Fibroblast of lung (primary cell): Measurements from ENCODE around the gene SDK1. TPM values are rescaled to one million over a fixed set of nuclear protein-coding genes. Genes with fewer than 3 reads are reported as not detected.

ENCODE experiments used
- DNase-seq, 2 donors: peaks; one replicate each; pipeline versions ENCODE4 v3.0.0 to v3.0.0-alpha.2; 2010; ENCODE audit warnings: low read depth in 2 of 2
- H2AFZ ChIP-seq: 2 replicates; pipeline ENCODE4 v1.5.1; 2012; ENCODE audit warnings: low read length, control low read depth, inconsistent platforms
- H3K27ac ChIP-seq: 2 replicates; pipeline ENCODE4 v1.5.1; 2011; ENCODE audit warnings: low read length, control low read depth; ENCODE audit not compliant: insufficient read depth
- H3K27me3 ChIP-seq: 2 replicates; pipeline ENCODE4 v1.5.1; 2011; ENCODE audit warnings: mild to moderate bottlenecking, low read length; ENCODE audit not compliant: control insufficient read depth, insufficient read depth
- H3K36me3 ChIP-seq: 2 replicates; pipeline ENCODE4 v1.5.1; 2011; ENCODE audit warnings: low read length; ENCODE audit not compliant: control insufficient read depth, insufficient read depth
- H3K4me1 ChIP-seq: 2 replicates; pipeline ENCODE4 v1.5.1; 2011; ENCODE audit warnings: low read length; ENCODE audit not compliant: control insufficient read depth, insufficient read depth; ENCODE audit errors: extremely low read depth
- H3K4me2 ChIP-seq: 2 replicates; pipeline ENCODE4 v1.5.1; 2011; ENCODE audit warnings: low read length, control low read depth; ENCODE audit not compliant: insufficient read depth; ENCODE audit errors: extremely low read depth
- H3K4me3 ChIP-seq, 4 experiments: fragments of 200-600 bp in 1 of 4; sonication (generic) in 1 of 4; replicated peaks in 1 of 4; 2 replicates each; pipeline ENCODE4 v1.5.1; 2011 to 2016; ENCODE audit warnings: low read length in 4 of 4, low read depth in 3 of 4, mild to moderate bottlenecking in 3 of 4, control low read depth in 2 of 4, inconsistent platforms in 1 of 4, mixed read lengths in 1 of 4; ENCODE audit not compliant: insufficient read depth in 1 of 4; ENCODE audit errors: control extremely low read depth in 1 of 4
- H3K79me2 ChIP-seq: 2 replicates; pipeline ENCODE4 v1.5.1; 2012; ENCODE audit warnings: mild to moderate bottlenecking, low read length, inconsistent platforms; ENCODE audit not compliant: control insufficient read depth, insufficient read depth
- H3K9ac ChIP-seq: 2 replicates; pipeline ENCODE4 v1.5.1; 2011; ENCODE audit warnings: mild to moderate bottlenecking, low read length, control low read depth; ENCODE audit not compliant: insufficient read depth
- H3K9me3 ChIP-seq: 2 replicates; pipeline ENCODE4 v1.5.1; 2012; ENCODE audit warnings: low read depth, low read length; ENCODE audit not compliant: control insufficient read depth, insufficient read depth
- H4K20me1 ChIP-seq: 2 replicates; pipeline ENCODE4 v1.5.1; 2011; ENCODE audit warnings: low read length; ENCODE audit not compliant: control insufficient read depth, insufficient read depth; ENCODE audit errors: extremely low read depth
- CTCF ChIP-seq, 2 donors: IDR thresholded peaks in 1 of 2; conservative IDR thresholded peaks in 1 of 2; 1 replicate in 1 of 2; 2 replicates in 1 of 2; pipeline ENCODE4 v1.5.1; 2011 to 2012; ENCODE audit warnings: low read length in 2 of 2, control low read depth in 1 of 2, inconsistent platforms in 1 of 2, low read depth in 1 of 2, mild to moderate bottlenecking in 1 of 2
- EZH2 ChIP-seq: IDR thresholded peaks from 2 replicates; pipeline ENCODE4 v1.5.1; 2012; ENCODE audit warnings: low read length, control low read depth, mild to moderate bottlenecking; ENCODE audit errors: missing control alignments
- polyA plus RNA-seq, 2 donors: library from polyadenylated mRNA; depleted of rRNA in 1 of 2; stranded (reverse) in 1 of 2; unstranded in 1 of 2; fragments of >200 nt; gene quantifications; 2 replicates each; pipeline ENCODE4 v1.2.1, GENCODE V29; 2011 to 2012; ENCODE audit warnings: missing spikeins in 1 of 2
- total RNA-seq: library from RNA; depleted of rRNA; stranded (reverse); fragments of >200 nt; gene quantifications from 2 replicates; pipeline ENCODE4 v1.2.1, GENCODE V29; 2014

SDK1 gene
- total and polyA plus RNA-seq, 2 donors (not counting 1 experiment from before 2014, with no cell fraction given) = 1.0 to 8.6 TPM

GRCh38 chr7:4269746-4270145 is 968.7 kb downstream of the SDK1 start:
- H3K4me3 ChIP-seq = no peak overlapping the region
- TF ChIP-seq EZH2 = no peak
- TF ChIP-seq CTCF (conservative IDR thresholded peaks at IDR 0.05 in 1 of 2, IDR thresholded peaks at IDR 0.05 in 1 of 2; ENCODE audit: low read depth in 1 of 2, low read length in 2 of 2) = no peak
- no peaks in the 10 kb centered on the region for H3K4me1 ChIP-seq
- H3K27me3 ChIP-seq = no peaks in the 10 kb centered on the region
- H4K20me1 ChIP-seq = no peaks in the 10 kb centered on the region
- H3K4me2 ChIP-seq = no peak overlapping the region
- H3K79me2 ChIP-seq = no peaks in the 10 kb centered on the region
- DNase-seq = no peak
- no peak overlapping the region for H2AFZ ChIP-seq
- no peak overlapping the region for H3K9ac ChIP-seq
- H3K27ac ChIP-seq = no peak overlapping the region
- H3K9me3 ChIP-seq = no peaks in the 10 kb centered on the region
- H3K36me3 ChIP-seq = no peaks in the 10 kb centered on the region

GRCh38 chr7:4270268-4270667 is 969.2 kb downstream of the SDK1 start:
- no peaks in the 10 kb centered on the region for H3K36me3 ChIP-seq
- H3K79me2 ChIP-seq = no peaks in the 10 kb centered on the region
- H3K27ac ChIP-seq = no peak overlapping the region
- no peak overlapping the region for H3K9ac ChIP-seq
- H3K4me2 ChIP-seq = no peak overlapping the region
- no peak overlapping the region for H3K4me3 ChIP-seq
- no peaks in the 10 kb centered on the region for H3K4me1 ChIP-seq
- no peaks in the 10 kb centered on the region for H4K20me1 ChIP-seq
- no peak for DNase-seq
- H2AFZ ChIP-seq = no peak overlapping the region
- TF ChIP-seq EZH2 (no peak), CTCF (conservative IDR thresholded peaks at IDR 0.05 in 1 of 2, IDR thresholded peaks at IDR 0.05 in 1 of 2; ENCODE audit: low read depth in 1 of 2, low read length in 2 of 2) (no peak)
- no peaks in the 10 kb centered on the region for H3K9me3 ChIP-seq
- no peaks in the 10 kb centered on the region for H3K27me3 ChIP-seq

GRCh38 chr7:4270941-4271715 is 970.1 kb downstream of the SDK1 start:
- TF ChIP-seq CTCF (conservative IDR thresholded peaks at IDR 0.05 in 1 of 2, IDR thresholded peaks at IDR 0.05 in 1 of 2; ENCODE audit: low read depth in 1 of 2, low read length in 2 of 2) (no peak), EZH2 (no peak)
- no peaks in the 10 kb centered on the region for H3K4me1 ChIP-seq

More at GRCh38 chr7:4270941-4271715, 970.1 kb downstream of the SDK1 start:
- H3K4me3 ChIP-seq = no peak overlapping the region
- no peaks in the 10 kb centered on the region for H4K20me1 ChIP-seq
- H3K9me3 ChIP-seq = no peaks in the 10 kb centered on the region
- no peaks in the 10 kb centered on the region for H3K27me3 ChIP-seq
- H3K4me2 ChIP-seq = no peak overlapping the region
- no peak overlapping the region for H2AFZ ChIP-seq
- H3K9ac ChIP-seq = no peak overlapping the region
- H3K27ac ChIP-seq = no peak overlapping the region
- no peaks in the 10 kb centered on the region for H3K79me2 ChIP-seq
- H3K36me3 ChIP-seq = no peaks in the 10 kb centered on the region
- DNase-seq = no peak
